Measurements from ENCODE around the gene MUSTN1.

- no peak for TF ChIP-seq CTCF (IDR thresholded peaks at IDR 0.05; ENCODE audit: low read length)
- no peak for TF ChIP-seq EZH2 (IDR thresholded peaks at IDR 0.05; ENCODE audit: borderline replicate concordance, low read length)
Observed at GRCh38 chr3:52870471-52870870, 35.7 kb upstream of the MUSTN1 start.
